HG03378 (cell line): Measurements from ENCODE around the gene TIGD2.
A peak's percentile ranks its signal among the peaks of the same experiment; 100 is the strongest.

Source experiments
- ATAC-seq: cut with Tn5 transposase; IDR thresholded peaks from one replicate; pipeline ENCODE4 v1.9.1; 2021; ENCODE audit warnings: mild to moderate bottlenecking, moderate library complexity; ENCODE audit not compliant: unreplicated experiment

TIGD2 gene

GRCh38 chr4:89110986-89111832 lies at the start of gene TIGD2:
Gene TIGD2 (plus strand): TSS chr4:89111533. CDS start chr4:89112975, 1,442 bp downstream.
- ATAC-seq = peak; percentile 77

DNA sequence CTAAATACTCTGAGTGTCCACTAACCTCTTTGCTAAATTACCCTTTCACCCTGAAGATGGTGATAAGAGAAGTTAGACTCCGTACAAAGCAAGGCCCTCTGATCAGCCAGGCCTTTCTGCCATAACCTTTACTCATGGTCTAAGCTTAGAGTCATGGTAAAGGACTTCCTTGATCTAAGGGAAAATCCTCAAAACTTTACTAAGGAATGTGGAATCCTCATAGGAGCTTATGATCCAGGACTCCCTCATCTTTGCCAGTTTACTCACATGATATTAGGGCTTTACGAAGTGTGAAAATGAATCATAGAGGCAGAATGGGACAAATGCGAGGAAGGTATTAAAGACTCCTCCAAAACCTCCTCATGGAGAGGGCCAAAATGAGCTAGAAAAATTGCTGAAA lies 46.5 kb upstream of the TIGD2 start:
- no peak for ATAC-seq

GRCh38 chr4:89067417-89067816 lies 43.9 kb upstream of the TIGD2 start:
- no peak for ATAC-seq

GRCh38 chr4:89069481-89069880 lies 41.9 kb upstream of the TIGD2 start:
- peak; percentile 83 for ATAC-seq

- peak; percentile 62 for ATAC-seq
These were observed 41.3 kb upstream of the TIGD2 start for GRCh38 chr4:89070041-89070440.

DNA sequence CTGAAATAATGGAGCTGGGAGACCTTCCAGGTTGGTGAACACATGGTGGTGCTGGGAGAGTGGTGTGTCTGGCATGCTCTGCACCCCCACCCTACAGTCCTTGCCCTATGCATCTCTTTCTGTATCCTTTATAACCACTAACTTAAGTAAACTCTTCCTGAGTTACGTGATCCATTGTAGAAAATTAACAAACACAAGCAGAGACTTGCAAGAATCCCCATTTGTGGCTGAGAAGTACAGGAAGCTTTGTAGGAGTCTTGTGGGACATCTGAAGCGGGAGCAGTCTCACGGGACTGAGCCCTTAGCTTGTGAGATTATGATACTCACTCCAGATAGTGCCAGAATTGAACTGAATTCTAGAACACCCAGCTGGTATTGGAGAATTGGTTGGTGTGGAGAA lies 40.0 kb upstream of the TIGD2 start:
- no peak for ATAC-seq

GRCh38 chr4:89072921-89073320 lies 38.4 kb upstream of the TIGD2 start:
- no peak for ATAC-seq

DNA sequence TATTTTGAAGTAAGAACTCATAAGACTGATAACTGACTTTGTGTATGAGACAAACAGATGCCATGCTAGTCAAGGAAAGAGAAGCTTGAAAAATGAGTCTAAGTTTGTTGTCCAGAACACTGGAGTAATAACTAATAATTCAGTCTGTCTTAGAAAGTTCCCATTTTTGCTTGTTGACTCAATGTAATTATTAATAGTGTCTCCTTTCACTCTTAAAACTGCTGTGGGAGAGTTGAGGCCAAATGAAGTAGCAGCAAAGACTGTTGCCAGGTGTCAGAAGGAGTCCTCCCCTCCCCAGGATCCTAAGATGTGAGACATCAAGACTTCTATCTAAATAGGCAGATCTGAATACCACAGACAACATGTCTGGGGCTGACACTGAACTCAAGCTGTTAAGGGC lies 33.6 kb upstream of the TIGD2 start:
- no peak for ATAC-seq

DNA sequence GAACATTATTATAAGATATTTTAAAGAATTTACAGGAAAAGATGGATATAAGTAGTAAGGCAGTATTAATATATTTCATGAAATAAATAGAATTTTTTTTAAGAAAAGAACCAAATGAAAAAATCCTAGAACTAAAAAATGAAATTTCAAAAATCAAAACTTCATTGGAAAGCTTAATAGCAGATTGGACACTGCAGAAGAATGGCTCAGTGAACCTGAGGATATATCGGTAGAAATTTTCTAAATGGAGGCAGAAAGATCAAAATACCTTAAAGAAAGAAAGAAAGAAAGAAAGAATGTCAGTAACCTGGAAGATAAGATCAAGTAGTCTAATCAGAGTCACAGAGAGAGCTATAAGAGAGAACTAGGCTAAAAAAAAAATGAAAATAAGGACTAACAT lies 33.0 kb upstream of the TIGD2 start:
- no peak for ATAC-seq

DNA sequence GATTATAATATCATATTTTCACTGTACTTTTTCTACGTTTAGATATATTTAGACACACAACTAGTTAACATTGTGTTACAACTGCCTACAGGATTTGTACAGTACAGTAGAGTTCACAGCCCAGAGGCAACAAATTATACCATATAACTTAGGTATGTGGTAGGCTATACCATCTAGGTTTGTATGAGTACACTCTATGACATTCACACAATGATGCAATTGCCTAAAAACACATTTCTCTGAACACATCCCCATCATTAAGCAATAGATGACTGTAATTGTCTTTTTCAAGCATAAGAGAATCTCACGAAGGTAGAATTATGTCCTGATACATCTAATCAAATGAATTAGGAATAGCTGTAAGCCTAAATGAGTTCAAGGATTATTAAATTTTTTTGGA lies 12.3 kb upstream of the TIGD2 start:
- ATAC-seq = no peak

DNA sequence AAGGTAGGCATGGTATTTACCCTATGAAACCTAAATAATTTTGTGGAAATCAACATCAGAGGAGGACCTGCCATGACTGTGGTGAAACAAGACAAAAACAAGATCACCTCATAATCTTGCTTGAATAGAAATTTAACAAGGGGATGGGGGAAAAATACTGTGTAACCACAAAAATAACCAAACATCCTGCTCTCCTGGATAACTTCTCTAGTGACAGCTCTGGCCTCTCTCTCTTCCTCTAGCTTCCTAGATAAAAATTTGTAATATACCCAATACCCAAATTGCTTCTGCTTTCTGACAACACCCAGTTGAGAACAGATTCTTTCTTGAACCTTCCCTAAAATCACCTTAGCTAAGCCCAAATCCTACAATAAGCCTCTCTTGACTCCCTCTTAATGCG lies 11.9 kb upstream of the TIGD2 start:
- no peak for ATAC-seq

- peak; percentile 3 for ATAC-seq
These were observed 10.5 kb upstream of the TIGD2 start for GRCh38 chr4:89100853-89101252.

DNA sequence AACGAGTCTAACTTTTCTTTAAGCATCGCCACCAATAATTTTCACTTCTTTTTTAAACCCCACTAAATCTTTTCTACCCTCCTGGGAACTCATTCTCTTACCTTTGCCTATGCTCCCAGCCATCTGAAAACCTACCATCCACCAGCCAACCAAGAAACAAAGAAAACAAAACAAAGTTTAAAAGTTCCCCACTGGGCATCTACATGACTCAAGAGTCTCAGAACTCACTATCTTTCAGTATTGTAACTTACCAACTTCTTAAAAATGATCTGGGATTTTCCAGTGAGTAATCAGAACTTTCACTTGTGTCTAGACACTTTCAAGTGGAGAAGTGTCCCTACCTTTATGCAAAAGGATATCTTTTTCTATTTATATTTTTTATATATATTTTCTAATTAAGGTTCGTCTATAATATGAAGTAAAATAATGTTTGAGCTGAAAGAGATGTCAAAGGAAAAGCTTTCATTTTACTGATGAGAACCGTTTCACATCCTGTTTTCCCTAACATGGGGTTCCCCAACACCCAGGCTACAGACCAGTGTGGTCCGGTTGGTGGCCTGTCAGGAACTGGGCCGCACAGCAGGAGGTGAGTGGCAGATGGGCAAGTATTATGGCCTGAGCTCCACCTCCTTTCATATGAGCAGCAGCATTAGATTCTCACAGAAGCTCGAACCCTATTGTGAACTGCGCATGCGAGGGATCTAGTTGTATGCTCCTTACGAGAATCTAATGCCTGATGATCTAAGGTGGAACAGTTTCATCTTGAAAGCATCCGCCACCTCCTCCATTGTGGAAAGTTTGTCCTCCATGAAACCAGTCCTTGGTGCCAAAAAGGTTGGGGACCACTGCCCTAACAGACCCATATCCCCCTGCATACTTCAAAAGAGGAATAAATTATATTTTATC lies 9.8 kb upstream of the TIGD2 start:
- ATAC-seq = peak; percentile 91

DNA sequence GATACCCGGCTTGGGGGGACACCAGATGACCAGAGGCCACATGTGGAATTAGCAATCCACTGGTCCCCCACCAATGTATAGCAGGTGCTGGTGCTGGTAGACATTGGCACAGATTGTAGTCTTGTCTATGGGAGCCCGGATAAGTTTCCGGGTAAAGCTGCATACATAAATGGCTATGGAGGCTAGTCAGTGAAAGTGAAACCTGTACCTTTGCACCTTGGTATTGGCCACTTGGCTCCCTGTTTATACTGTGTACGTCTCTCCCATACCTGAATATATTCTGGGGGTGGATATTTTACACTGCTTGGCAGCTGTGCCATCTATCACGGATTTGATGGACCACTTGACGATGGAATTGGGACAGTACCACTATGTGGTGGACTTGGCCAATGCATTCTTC lies 5.6 kb upstream of the TIGD2 start:
- ATAC-seq = no peak

GRCh38 chr4:89108091-89108490 lies 3.2 kb upstream of the TIGD2 start:
- ATAC-seq = no peak

DNA sequence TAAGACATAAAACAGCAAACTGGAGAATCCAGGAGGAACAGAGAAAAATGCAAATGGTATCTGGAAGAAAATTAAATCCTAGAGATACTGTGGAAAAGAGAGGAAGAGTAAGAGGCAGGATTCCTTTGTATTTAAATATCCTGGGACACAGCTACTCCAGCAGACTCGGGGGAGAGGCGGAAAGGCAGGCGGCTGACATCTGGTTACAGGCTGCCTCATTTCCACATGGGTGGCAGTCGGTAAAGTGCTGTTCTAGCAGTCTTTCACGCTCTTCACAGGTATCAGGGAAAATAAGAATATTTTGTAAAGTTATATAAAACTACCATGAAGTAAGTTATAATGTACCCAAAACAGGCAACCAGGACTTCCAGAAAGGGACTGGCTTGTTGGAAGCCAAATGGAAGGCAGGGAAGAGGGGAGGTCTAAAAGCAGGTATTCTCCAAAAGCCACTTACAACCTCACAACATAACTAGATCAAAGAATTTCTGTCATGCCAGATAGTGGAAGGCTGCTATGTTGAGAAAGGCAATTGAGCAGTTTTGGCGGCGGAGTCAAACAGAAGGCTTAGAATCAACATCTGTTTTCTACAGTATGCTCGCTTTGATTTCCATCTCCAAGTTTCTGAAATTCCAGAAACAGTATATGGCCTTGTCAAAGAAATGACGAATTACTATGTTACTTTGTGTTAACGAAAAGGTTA lies 1.3 kb upstream of the TIGD2 start:
- no peak for ATAC-seq

DNA sequence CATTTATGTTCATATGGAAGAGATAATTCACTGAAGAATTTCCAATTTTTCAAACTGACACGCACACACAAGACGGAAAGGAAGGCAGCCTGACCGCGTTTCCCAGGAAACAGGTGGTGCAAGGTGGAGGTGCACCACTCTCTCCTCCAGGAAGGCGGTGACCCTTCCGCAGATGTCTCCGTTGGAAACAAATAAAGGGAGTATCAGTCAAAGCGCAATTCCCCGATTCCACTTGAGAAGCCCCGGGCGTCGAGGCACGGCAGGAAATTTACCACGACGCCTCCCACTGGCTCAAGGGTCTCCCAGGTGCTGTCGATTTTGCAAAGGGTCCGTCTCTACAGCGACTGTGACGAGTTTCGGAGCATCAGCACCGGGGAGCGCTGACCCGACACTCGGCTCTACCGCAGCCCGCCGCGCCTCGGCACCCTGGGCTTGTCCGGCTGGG lies 770 bp upstream of the TIGD2 start:
- ATAC-seq = no peak

GRCh38 chr4:89111833-89112563 lies 665 bp downstream of the TIGD2 start:
- ATAC-seq = no peak

DNA sequence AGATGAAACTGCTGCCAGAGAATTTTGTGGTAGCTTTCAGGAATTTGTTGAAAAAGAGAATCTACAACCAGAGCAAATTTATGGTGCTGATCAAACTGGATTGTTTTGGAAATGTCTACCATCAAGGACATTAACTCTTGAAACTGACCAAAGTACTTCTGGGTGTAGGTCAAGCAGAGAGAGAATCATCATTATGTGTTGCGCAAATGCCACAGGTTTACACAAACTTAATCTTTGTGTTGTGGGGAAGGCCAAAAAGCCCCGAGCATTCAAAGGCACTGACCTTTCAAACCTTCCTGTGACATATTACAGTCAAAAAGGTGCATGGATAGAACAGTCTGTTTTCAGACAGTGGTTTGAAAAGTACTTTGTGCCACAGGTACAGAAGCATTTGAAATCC lies 2.1 kb downstream of the TIGD2 start:
- ATAC-seq = no peak

- peak; percentile 36 for ATAC-seq
These were observed 2.8 kb downstream of the TIGD2 start for GRCh38 chr4:89114100-89114499.

DNA sequence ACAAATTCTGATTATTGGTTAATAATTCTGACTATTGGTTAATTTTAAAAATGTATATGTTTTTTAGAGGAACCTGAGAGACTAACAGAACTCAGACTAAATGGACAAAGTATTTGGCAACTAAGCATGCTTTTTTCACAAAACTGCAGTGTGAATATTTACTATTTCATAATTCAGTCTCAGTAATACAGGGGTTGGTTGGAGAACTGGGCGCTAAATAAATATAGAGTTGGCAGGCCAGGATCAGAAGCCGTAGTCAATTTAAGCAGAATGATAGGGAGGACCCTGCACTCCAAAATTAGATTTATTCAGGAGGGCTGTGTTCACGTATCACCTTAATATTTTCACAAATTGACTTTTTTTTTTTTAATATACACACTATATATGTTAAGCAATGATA lies 5.8 kb downstream of the TIGD2 start:
- no peak for ATAC-seq
